ENCODE measurements around the gene ORM1. TPM values are rescaled to one million over a fixed set of nuclear protein-coding genes. Genes with fewer than 3 reads are reported as not detected.

The ORM1 gene
- total RNA-seq, 5 donors from 2014 or later (not counting 1 experiment from before 2014, with no cell fraction given) = 4.2 to 8.3 (median 6.2) TPM; not detected in 2

DNA sequence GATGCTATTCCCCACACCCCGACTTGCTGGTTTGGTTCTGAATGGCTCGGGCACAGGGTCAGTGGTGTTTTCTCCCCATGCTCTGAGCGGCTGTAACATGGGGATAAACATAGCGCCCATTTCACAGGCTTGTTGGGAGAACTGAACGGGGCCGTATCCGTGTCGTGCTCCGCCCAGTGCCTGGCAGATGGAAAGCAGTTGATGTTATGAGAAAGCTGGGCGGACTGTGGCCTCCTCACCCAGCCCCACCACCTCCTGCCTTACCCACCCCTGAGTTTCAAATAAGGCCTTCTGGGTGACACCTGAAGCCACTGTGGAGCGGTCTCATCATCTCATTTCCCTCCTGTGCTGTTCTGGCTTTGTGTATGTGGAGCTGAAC is 21.3 kb downstream of the ORM1 start:
- ChIA-PET POLR2A (interaction anchor here in 1 of 2 donors (0.8 kb wide), 1 partner anchor 22 kb away, joined by 3 read pairs; no protein-coding TSS in a partner anchor), CTCF (no interaction called here)
- Mint-ChIP-seq H3K27me3 (no peaks in the 10 kb centered on the region), H3K27ac (peak overlapping the region; percentile 56 to 58), H3K9me3 (no peaks in the 10 kb centered on the region), H3K4me3 (no peak overlapping the region), H3K36me3 (peaks cover 78% of the 10 kb centered on the region), H3K4me1 (peaks cover 36 to 41% (median 39%) of the 10 kb centered on the region in 3 donors)
- Histone ChIP-seq H3K27ac (ENCODE audit: low read length) (no peak overlapping the region), H3K4me1 (ENCODE audit: control insufficient read depth in 1 of 2, extremely low read depth in 1 of 2, insufficient read depth in 2 of 2, low read length in 2 of 2) (peaks cover 4 to 27% of the 10 kb centered on the region in 2 experiments), H3K4me3 (ENCODE audit: control insufficient read depth in 1 of 2, extremely low read depth in 1 of 2, low read length in 1 of 2) (no peak overlapping the region), H3K27me3 (replicated peaks in 1 of 2; ENCODE audit: control insufficient read depth in 2 of 2, extremely low read depth in 1 of 2, insufficient read depth in 2 of 2, low read length in 1 of 2) (no peaks in the 10 kb centered on the region), H3K36me3 (ENCODE audit: control insufficient read depth in 2 of 2, extremely low read depth in 1 of 2, insufficient read depth in 1 of 2, low read length in 1 of 2) (peaks cover 42 to 100% of the 10 kb centered on the region in 2 donors), H3K9me3 (no peaks in the 10 kb centered on the region)
- DNase-seq = no peak
- no peak for ATAC-seq (replicated peaks in 1 of 4)
- 87% methylated on average over 3 of the region's 11 CpGs for WGBS (ENCODE audit: insufficient coverage)

DNA sequence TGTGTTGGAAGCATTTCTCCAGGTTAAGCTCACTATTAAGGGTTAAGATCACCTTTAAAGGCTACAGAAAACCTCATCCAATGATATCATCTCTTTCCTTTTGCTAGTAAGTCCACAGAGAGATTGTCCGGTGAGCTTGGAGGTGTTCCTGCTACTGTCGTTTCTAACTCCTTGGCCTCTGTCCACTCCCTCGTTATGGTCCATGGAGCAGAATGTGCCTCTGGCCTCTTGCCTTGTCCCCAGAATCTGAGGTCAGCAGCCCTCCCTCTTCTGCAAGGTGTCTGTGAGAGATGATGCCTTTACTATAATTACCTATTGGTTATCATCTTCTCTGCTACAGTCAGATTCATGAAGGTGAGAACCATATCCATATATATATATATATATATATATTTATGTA is 21.8 kb downstream of the ORM1 start:
- Histone ChIP-seq H3K9me3 (no peaks in the 10 kb centered on the region), H3K27ac (ENCODE audit: low read length) (no peak overlapping the region), H3K4me1 (ENCODE audit: control insufficient read depth in 1 of 2, extremely low read depth in 1 of 2, insufficient read depth in 2 of 2, low read length in 2 of 2) (peaks cover 8 to 27% of the 10 kb centered on the region in 2 experiments), H3K4me3 (ENCODE audit: control insufficient read depth in 1 of 2, extremely low read depth in 1 of 2, low read length in 1 of 2) (no peak overlapping the region), H3K36me3 (ENCODE audit: control insufficient read depth in 2 of 2, extremely low read depth in 1 of 2, insufficient read depth in 1 of 2, low read length in 1 of 2) (peaks cover 40 to 100% of the 10 kb centered on the region in 2 donors), H3K27me3 (replicated peaks in 1 of 2; ENCODE audit: control insufficient read depth in 2 of 2, extremely low read depth in 1 of 2, insufficient read depth in 2 of 2, low read length in 1 of 2) (no peaks in the 10 kb centered on the region)
- ChIA-PET CTCF (no interaction called here), POLR2A (interaction anchor here in 1 of 2 donors (0.8 kb wide), 1 partner anchor 22 kb away, joined by 3 read pairs; no protein-coding TSS in a partner anchor)
- no CpG with 5 or more reads among the region's 3 CpGs for WGBS (ENCODE audit: insufficient coverage)
- DNase-seq = no peak
- Mint-ChIP-seq H3K9me3 (no peaks in the 10 kb centered on the region), H3K36me3 (peaks cover 82% of the 10 kb centered on the region), H3K4me3 (no peak overlapping the region), H3K27ac (peak overlapping the region; percentile 37 to 58), H3K4me1 (peaks cover 39 to 44% (median 43%) of the 10 kb centered on the region in 3 donors), H3K27me3 (no peaks in the 10 kb centered on the region)
- no peak for ATAC-seq (replicated peaks in 1 of 4)

DNA sequence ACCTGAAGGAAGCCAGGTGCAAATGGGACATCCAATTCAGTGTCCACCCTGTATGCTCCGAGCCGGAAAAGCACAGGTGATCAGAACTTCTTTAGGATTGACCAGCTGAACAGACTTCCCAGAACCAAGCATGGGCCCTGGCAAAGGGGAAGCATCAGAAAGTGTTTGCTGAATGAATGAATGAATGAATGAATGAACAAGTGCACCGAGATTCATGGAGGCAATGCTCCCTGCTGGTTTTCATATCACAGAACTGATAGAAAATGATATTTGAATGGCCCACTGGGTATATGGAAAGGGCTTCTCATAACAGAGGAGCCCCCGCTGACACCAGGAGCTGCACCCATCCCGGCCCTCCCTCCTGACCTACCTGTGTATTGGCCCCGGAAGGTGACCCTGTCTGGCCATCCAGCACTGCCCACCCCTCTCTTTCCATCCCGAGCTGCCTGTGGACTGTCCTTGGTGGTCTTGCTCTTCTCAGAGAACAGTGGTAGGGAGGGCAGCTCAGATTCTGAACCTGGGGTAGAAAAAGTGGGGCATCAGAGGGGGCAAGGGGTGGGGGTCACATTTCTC is 22.7 kb downstream of the ORM1 start:
- Mint-ChIP-seq H3K9me3 (no peaks in the 10 kb centered on the region), H3K27me3 (no peaks in the 10 kb centered on the region), H3K36me3 (peaks cover 85% of the 10 kb centered on the region), H3K27ac (peak overlapping the region; percentile 11 to 34), H3K4me3 (no peak overlapping the region), H3K4me1 (peaks cover 47 to 53% (median 49%) of the 10 kb centered on the region in 3 donors)
- DNase-seq (no peak), ATAC-seq (replicated peaks in 1 of 4) (no peak)
- Histone ChIP-seq H3K36me3 (ENCODE audit: control insufficient read depth in 2 of 2, extremely low read depth in 1 of 2, insufficient read depth in 1 of 2, low read length in 1 of 2) (peaks cover 34 to 100% of the 10 kb centered on the region in 2 donors), H3K4me1 (ENCODE audit: control insufficient read depth in 1 of 2, extremely low read depth in 1 of 2, insufficient read depth in 2 of 2, low read length in 2 of 2) (peaks cover 17 to 34% of the 10 kb centered on the region in 2 experiments), H3K9me3 (no peaks in the 10 kb centered on the region), H3K27me3 (replicated peaks in 1 of 2; ENCODE audit: control insufficient read depth in 2 of 2, extremely low read depth in 1 of 2, insufficient read depth in 2 of 2, low read length in 1 of 2) (no peaks in the 10 kb centered on the region), H3K4me3 (ENCODE audit: control insufficient read depth in 1 of 2, extremely low read depth in 1 of 2, low read length in 1 of 2) (no peak overlapping the region), H3K27ac (ENCODE audit: low read length) (no peak overlapping the region)
- WGBS (ENCODE audit: insufficient coverage) = 100% methylated on average over 2 of the region's 7 CpGs
- ChIA-PET CTCF (interaction anchor here in 1 of 2 donors (0.5 to 1.0 kb wide), 4 partner anchors 20 to 318 kb away, joined by 3 to 6 read pairs (median 4); no protein-coding TSS in a partner anchor), POLR2A (interaction anchor here (0.6 to 0.8 kb wide), 5 partner anchors 20 to 325 kb away, joined by 4 to 12 read pairs (median 9); no protein-coding TSS in a partner anchor)

DNA sequence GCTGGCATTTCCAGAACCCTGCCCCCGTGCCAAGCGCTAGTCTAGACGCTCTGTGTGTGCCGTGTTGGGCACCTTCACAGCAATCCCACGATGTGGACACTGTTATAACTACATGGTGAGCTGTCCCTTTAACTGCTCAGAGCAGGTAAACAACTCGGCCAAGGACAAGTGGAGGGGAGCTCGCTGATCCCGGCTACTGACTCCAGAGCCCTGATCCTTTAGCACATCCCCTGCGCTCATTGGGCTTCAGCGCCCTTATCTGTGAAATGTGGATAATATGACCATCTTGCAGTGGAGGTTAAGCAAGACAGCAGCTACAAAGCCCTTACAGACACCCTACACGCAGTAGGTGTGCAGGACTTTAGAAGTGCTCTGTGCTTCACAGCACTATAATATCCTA is 23.2 kb downstream of the ORM1 start:
- H3K27me3 ChIP-seq (replicated peaks in 1 of 2; ENCODE audit: control insufficient read depth in 2 of 2, extremely low read depth in 1 of 2, insufficient read depth in 2 of 2, low read length in 1 of 2) = no peaks in the 10 kb centered on the region
- ATAC-seq (replicated peaks in 1 of 4) (no peak), DNase-seq (no peak)
- peaks cover 17 to 39% of the 10 kb centered on the region in 2 experiments for H3K4me1 ChIP-seq (ENCODE audit: control insufficient read depth in 1 of 2, extremely low read depth in 1 of 2, insufficient read depth in 2 of 2, low read length in 2 of 2)
- Mint-ChIP-seq H3K36me3 (peaks cover 87% of the 10 kb centered on the region), H3K4me1 (peaks cover 51 to 53% (median 52%) of the 10 kb centered on the region in 3 donors), H3K4me3 (no peak overlapping the region), H3K9me3 (no peaks in the 10 kb centered on the region), H3K27ac (peak overlapping the region in 1 of 2 donors; percentile 75), H3K27me3 (no peaks in the 10 kb centered on the region)
- no peaks in the 10 kb centered on the region for H3K9me3 ChIP-seq
- WGBS (ENCODE audit: insufficient coverage) = 94% methylated on average over 5 of the region's 11 CpGs
- H3K36me3 ChIP-seq (ENCODE audit: control insufficient read depth in 2 of 2, extremely low read depth in 1 of 2, insufficient read depth in 1 of 2, low read length in 1 of 2) = peaks cover 28 to 100% of the 10 kb centered on the region in 2 donors
- ChIA-PET POLR2A (interaction anchor here (0.7 to 0.8 kb wide), 3 partner anchors 19 to 223 kb away, joined by 4 to 9 read pairs (median 6); no protein-coding TSS in a partner anchor), CTCF (interaction anchor here in 1 of 2 donors (1.0 kb wide), 1 partner anchor 19 kb away, joined by 3 read pairs; no protein-coding TSS in a partner anchor)
- no peak overlapping the region for H3K27ac ChIP-seq (ENCODE audit: low read length)
- H3K4me3 ChIP-seq (ENCODE audit: control insufficient read depth in 1 of 2, extremely low read depth in 1 of 2, low read length in 1 of 2) = no peak overlapping the region

DNA sequence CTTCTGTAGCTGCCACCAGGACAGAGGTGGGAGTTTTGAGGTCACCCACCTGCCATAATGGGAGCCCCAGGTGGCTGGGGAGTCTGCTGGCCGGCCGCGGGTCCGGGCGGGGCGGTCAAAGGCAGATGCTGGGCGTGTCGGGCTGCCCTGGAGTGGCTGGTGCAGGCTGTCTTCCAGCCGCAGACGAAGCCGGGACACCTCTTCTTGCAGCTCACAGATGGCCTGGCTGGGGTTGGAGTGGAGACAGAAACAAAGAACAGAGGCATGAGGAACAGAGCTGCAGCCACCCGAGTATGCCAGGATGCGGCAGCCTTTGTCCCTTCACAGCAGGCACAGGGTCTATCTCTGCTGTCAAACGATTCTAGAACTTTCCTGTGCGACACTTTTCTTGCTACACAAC is 24.8 kb downstream of the ORM1 start:
- ChIA-PET POLR2A (no interaction called here), CTCF (interaction anchor here in 1 of 2 donors (1.1 kb wide), 1 partner anchor 38 kb away, joined by 3 read pairs; no protein-coding TSS in a partner anchor)
- WGBS (ENCODE audit: insufficient coverage) = 91% methylated on average over 15 of the region's 15 CpGs

DNA sequence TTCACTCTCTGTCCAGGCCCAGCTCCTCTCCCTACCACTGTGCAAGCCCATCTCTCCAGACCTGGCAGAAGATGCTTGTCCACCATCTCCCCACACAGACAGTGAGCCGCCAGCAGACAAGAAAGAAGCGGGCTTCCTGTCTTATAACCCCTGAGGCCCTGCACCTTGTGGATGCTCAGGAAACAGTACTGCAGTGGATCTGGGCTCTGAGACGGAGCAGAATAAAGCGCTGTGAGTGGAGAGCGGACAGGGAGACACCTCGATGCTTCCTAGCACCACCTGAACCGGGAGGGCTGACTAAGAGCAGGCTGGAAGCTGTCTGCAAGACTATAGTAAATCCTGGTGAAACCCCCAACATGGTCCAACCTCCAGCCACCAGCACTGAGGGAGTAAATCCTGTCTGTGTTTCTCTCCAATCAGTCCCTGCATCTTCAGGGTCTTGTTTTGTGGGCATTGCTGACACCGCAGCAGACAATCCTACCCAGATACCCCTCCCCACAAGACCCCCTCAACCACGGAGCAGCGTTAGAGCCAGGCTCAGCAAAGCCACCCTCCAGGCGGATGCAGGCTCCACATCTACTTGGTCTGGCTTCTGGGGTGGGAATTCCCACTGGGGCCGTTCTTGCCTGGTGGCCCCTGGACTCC is 25.5 kb downstream of the ORM1 start:
- Histone ChIP-seq H3K9me3 (no peaks in the 10 kb centered on the region), H3K27me3 (replicated peaks in 1 of 2; ENCODE audit: control insufficient read depth in 2 of 2, extremely low read depth in 1 of 2, insufficient read depth in 2 of 2, low read length in 1 of 2) (no peaks in the 10 kb centered on the region), H3K36me3 (ENCODE audit: control insufficient read depth in 2 of 2, extremely low read depth in 1 of 2, insufficient read depth in 1 of 2, low read length in 1 of 2) (peaks cover 26 to 98% of the 10 kb centered on the region in 2 donors), H3K27ac (ENCODE audit: low read length) (peak overlapping the region; percentile 36), H3K4me3 (ENCODE audit: control insufficient read depth in 1 of 2, extremely low read depth in 1 of 2, low read length in 1 of 2) (no peak overlapping the region), H3K4me1 (ENCODE audit: control insufficient read depth in 1 of 2, extremely low read depth in 1 of 2, insufficient read depth in 2 of 2, low read length in 2 of 2) (peaks cover 20 to 53% of the 10 kb centered on the region in 2 experiments)
- H3K27ac Mint-ChIP-seq = peak overlapping the region; percentile 92 to 93
- H3K4me1 Mint-ChIP-seq = peaks cover 52 to 59% (median 56%) of the 10 kb centered on the region in 3 donors
- CTCF ChIA-PET = interaction anchor here in 1 of 2 donors (1.1 kb wide), 1 partner anchor 37 kb away, joined by 3 read pairs; no protein-coding TSS in a partner anchor
- peaks cover 75% of the 10 kb centered on the region for H3K36me3 Mint-ChIP-seq
- peak overlapping the region in 1 of 3 donors; percentile 58 for H3K4me3 Mint-ChIP-seq
- ATAC-seq (replicated peaks in 1 of 4) = no peak
- POLR2A ChIA-PET = interaction anchor here in 1 of 2 donors (1.0 kb wide), 1 partner anchor 39 kb away, joined by 3 read pairs; no protein-coding TSS in a partner anchor
- H3K9me3 Mint-ChIP-seq = no peaks in the 10 kb centered on the region
- 74% methylated on average over 5 of the region's 12 CpGs for WGBS (ENCODE audit: insufficient coverage)
- no peak for DNase-seq
- no peaks in the 10 kb centered on the region for H3K27me3 Mint-ChIP-seq

More for the DNA sequence above, 24.8 kb downstream of the ORM1 start:
- H3K27me3 ChIP-seq (replicated peaks in 1 of 2; ENCODE audit: control insufficient read depth in 2 of 2, extremely low read depth in 1 of 2, insufficient read depth in 2 of 2, low read length in 1 of 2) = no peaks in the 10 kb centered on the region
- no peak overlapping the region for H3K4me3 Mint-ChIP-seq
- no peak overlapping the region for H3K4me3 ChIP-seq (ENCODE audit: control insufficient read depth in 1 of 2, extremely low read depth in 1 of 2, low read length in 1 of 2)
- peaks cover 51 to 55% (median 53%) of the 10 kb centered on the region in 3 donors for H3K4me1 Mint-ChIP-seq
- peaks cover 17 to 49% of the 10 kb centered on the region in 2 experiments for H3K4me1 ChIP-seq (ENCODE audit: control insufficient read depth in 1 of 2, extremely low read depth in 1 of 2, insufficient read depth in 2 of 2, low read length in 2 of 2)
- H3K36me3 Mint-ChIP-seq = peaks cover 79% of the 10 kb centered on the region
- H3K36me3 ChIP-seq (ENCODE audit: control insufficient read depth in 2 of 2, extremely low read depth in 1 of 2, insufficient read depth in 1 of 2, low read length in 1 of 2) = peaks cover 23 to 100% of the 10 kb centered on the region in 2 donors
- ATAC-seq (replicated peaks in 1 of 4) = no peak
- H3K9me3 Mint-ChIP-seq = no peaks in the 10 kb centered on the region
- no peaks in the 10 kb centered on the region for H3K27me3 Mint-ChIP-seq
- DNase-seq = no peak
- H3K27ac ChIP-seq (ENCODE audit: low read length) = no peak overlapping the region
- H3K27ac Mint-ChIP-seq = peak overlapping the region; percentile 92 to 93
- H3K9me3 ChIP-seq = no peaks in the 10 kb centered on the region

All from T-cell (primary cell).